Activated CD8-positive, alpha-beta T cell treated with anti-CD3 and anti-CD28 coated beads for 36 hours (primary cell): ENCODE data around the gene ITCH. TPM values are rescaled to one million over a fixed set of nuclear protein-coding genes. Genes with fewer than 3 reads are reported as not detected.

Experiments used
- ATAC-seq: fragments of 200-7000 bp; cut with Tn5 transposase; one replicate; pipeline ENCODE4 v1.10.0; 2021; ENCODE audit warnings: mild to moderate bottlenecking, moderate library complexity
- CTCF ChIA-PET: fragments of 350-600 bp; sonication (Branson Sonifier 250); formaldehyde crosslinking; loops from one replicate; lab custom pipeline; 2021; ENCODE audit warnings: antibody characterized with exemption; lab: Charles Lee
- POLR2A ChIA-PET: fragments of 350-600 bp; sonication (Branson Sonifier 250); formaldehyde crosslinking; loops from one replicate; lab custom pipeline; 2021; ENCODE audit warnings: antibody characterized with exemption; lab: Charles Lee
- DNase-seq: peaks from one replicate; pipeline ENCODE4 v3.0.0-alpha.2; 2020
- H3K27ac Mint-ChIP-seq: one replicate; pipeline ENCODE4 v1.8.0; 2021; ENCODE audit warnings: mild to moderate bottlenecking, mixed read lengths
- H3K27me3 Mint-ChIP-seq: one replicate; pipeline ENCODE4 v1.8.0; 2021; ENCODE audit warnings: mixed read lengths
- H3K36me3 Mint-ChIP-seq: one replicate; pipeline ENCODE4 v1.8.0; 2021; ENCODE audit warnings: low read depth, mixed read lengths
- H3K4me1 Mint-ChIP-seq: one replicate; pipeline ENCODE4 v1.8.0; 2021; ENCODE audit warnings: low read depth, mixed read lengths
- H3K4me3 Mint-ChIP-seq: one replicate; pipeline ENCODE4 v1.8.0; 2021; ENCODE audit warnings: mild to moderate bottlenecking, moderate library complexity, mixed read lengths
- H3K9me3 Mint-ChIP-seq: one replicate; pipeline ENCODE4 v1.8.0; 2021; ENCODE audit warnings: mixed read lengths
- intact Hi-C: fragments of 100-400 bp; cut with micrococcal nuclease; formaldehyde crosslinking; loops from one replicate; pipeline ENCODE4 v1.10.0; 2022
- total RNA-seq, 2 experiments: library from RNA; stranded (reverse); gene quantifications; one replicate each; pipeline ENCODE4 v1.2.3, GENCODE V29; 2021
- TF ChIP-seq, protein P1 (sequence below): fragments of 200-600 bp; IDR thresholded peaks from one replicate; pipeline ENCODE4 v1.8.0; 2022; ENCODE audit warnings: antibody characterized with exemption, mild to moderate bottlenecking

The ITCH gene
- total RNA-seq, 2 experiments from 2014 or later, result 46.0 to 51.8 TPM

DNA sequence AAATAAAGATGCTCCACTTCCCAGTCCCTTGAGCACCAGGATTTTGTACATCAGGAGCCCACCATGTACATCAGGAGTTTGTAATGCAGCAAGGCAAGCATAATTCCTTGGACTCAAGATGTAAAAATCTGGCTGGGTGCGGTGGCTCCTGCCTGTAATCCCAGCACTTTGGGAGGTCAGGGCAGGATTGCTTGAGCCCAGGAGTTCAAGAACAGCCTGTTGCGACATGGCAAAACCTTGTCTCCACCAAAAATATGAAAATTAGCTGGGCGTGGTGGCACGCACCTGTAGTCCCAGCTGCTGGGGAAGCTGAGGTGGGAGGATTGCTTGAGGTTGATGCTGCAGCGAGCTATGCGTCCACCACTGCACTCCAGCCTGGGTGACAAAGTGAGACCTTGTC is 179.4 kb downstream of the ITCH start:
- no peaks in the 10 kb centered on the region for H3K9me3 Mint-ChIP-seq
- peaks cover 4% of the 10 kb centered on the region for H3K27me3 Mint-ChIP-seq
- H3K27ac Mint-ChIP-seq, result peak overlapping the region; percentile 11
- TF ChIP-seq, protein P1, sequence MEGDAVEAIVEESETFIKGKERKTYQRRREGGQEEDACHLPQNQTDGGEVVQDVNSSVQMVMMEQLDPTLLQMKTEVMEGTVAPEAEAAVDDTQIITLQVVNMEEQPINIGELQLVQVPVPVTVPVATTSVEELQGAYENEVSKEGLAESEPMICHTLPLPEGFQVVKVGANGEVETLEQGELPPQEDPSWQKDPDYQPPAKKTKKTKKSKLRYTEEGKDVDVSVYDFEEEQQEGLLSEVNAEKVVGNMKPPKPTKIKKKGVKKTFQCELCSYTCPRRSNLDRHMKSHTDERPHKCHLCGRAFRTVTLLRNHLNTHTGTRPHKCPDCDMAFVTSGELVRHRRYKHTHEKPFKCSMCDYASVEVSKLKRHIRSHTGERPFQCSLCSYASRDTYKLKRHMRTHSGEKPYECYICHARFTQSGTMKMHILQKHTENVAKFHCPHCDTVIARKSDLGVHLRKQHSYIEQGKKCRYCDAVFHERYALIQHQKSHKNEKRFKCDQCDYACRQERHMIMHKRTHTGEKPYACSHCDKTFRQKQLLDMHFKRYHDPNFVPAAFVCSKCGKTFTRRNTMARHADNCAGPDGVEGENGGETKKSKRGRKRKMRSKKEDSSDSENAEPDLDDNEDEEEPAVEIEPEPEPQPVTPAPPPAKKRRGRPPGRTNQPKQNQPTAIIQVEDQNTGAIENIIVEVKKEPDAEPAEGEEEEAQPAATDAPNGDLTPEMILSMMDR, result no peak
- ATAC-seq (no peak), DNase-seq (no peak)
- peaks cover 6% of the 10 kb centered on the region for H3K36me3 Mint-ChIP-seq
- intact Hi-C loops, result no loop called here
- no peak overlapping the region for H3K4me3 Mint-ChIP-seq
- CTCF ChIA-PET, result interaction anchor here (3.3 kb wide), 1 partner anchor 230 kb away, joined by 12 read pairs; no protein-coding TSS in a partner anchor
- peaks cover 16% of the 10 kb centered on the region for H3K4me1 Mint-ChIP-seq
- POLR2A ChIA-PET, result interaction anchor here (1.2 to 1.4 kb wide), 2 partner anchors 12 to 16 kb away, joined by 3 read pairs; no protein-coding TSS in a partner anchor

DNA sequence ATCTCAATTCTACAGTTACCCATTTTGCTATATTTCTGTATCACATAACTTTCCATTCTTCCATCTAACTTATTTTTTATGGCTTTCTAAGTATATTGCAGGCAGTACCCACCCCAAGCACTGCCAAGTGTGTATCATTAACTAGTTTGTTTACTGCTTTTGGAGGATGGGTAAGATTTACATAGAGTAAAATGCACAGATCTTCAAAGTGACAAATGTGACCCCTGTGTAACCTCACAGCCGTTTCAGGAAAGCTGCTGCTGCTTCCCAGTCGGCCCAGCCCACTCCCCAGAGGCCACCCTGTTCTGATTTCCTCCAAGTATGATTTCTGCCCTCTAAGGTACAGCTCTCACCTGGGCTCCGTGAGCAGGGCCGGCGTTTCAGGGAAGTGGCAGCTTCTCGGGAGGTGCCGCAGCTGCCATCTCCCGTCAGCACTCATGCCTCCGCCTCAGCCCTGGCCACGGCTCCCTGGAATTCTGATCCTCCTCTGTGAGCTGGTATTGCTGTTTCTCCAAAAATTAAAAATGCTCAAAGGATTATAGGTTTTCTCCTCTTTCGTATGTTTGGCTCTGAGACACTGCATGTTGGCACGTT is 180.5 kb downstream of the ITCH start:
- Mint-ChIP-seq H3K4me3 (no peak overlapping the region), H3K4me1 (peaks cover 16% of the 10 kb centered on the region), H3K27me3 (peaks cover 4% of the 10 kb centered on the region), H3K27ac (no peak overlapping the region), H3K9me3 (no peaks in the 10 kb centered on the region), H3K36me3 (peaks cover 6% of the 10 kb centered on the region)
- POLR2A ChIA-PET, result interaction anchor here (0.8 to 1.4 kb wide), 2 partner anchors 13 to 162 kb away, joined by 3 read pairs; no protein-coding TSS in a partner anchor
- no peak for DNase-seq
- no peak for ATAC-seq
- intact Hi-C loops, result no loop called here
- CTCF ChIA-PET, result interaction anchor here (1.0 to 3.3 kb wide), 4 partner anchors 164 to 414 kb away, joined by 3 to 12 read pairs (median 6); no protein-coding TSS in a partner anchor
- TF ChIP-seq, protein P1, result no peak

DNA sequence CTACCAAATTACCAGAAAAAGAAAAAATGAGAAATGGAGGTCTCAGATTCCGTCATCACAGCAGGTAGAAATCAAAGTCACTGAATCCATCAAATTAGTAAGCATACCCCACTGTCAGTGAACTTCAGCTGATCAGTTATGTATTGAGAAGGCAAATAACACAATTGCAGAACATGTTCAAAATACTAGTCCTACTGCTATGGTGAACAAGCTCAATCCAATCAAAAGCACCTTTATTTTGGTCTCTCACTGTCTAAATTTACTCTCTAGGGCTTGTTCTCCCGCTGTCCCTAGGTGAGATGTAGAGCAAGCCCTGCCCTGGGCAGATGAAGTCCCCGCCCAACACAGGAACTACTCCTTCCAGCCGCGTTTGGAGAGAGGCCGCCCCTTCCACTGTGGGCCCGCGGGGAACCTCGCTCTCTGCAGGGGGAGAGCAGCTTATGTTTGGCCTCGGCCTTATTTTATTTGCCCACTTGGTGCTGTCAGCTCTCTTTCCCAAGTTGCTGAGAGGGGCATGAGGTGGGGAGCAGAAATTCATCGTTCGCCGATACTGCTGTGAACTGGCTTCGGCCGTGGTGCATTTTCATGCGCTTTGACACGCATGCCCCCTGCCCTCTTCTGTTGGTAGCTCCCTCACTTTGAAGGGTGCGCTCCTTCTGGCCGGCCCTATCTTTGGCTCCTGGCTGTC is 181.2 kb downstream of the ITCH start:
- TF ChIP-seq, protein P1, result no peak
- Mint-ChIP-seq H3K4me1 (peaks cover 16% of the 10 kb centered on the region), H3K27ac (no peak overlapping the region), H3K4me3 (peak overlapping the region; percentile 34), H3K36me3 (peaks cover 6% of the 10 kb centered on the region), H3K9me3 (no peaks in the 10 kb centered on the region), H3K27me3 (peaks cover 4% of the 10 kb centered on the region)
- ATAC-seq (peak; percentile 87), DNase-seq (peak; percentile 40)
- CTCF ChIA-PET, result interaction anchor here (0.6 to 3.3 kb wide), 8 partner anchors 12 to 232 kb away, joined by 3 to 12 read pairs (median 3); partner anchors contain the start of genes DYNLRB1 and MAP1LC3A
- intact Hi-C loops, result no loop called here
- POLR2A ChIA-PET, result interaction anchor here (0.7 to 1.4 kb wide), 6 partner anchors 13 to 165 kb away, joined by 3 to 4 read pairs (median 3); partner anchors contain the start of gene DYNLRB1

DNA sequence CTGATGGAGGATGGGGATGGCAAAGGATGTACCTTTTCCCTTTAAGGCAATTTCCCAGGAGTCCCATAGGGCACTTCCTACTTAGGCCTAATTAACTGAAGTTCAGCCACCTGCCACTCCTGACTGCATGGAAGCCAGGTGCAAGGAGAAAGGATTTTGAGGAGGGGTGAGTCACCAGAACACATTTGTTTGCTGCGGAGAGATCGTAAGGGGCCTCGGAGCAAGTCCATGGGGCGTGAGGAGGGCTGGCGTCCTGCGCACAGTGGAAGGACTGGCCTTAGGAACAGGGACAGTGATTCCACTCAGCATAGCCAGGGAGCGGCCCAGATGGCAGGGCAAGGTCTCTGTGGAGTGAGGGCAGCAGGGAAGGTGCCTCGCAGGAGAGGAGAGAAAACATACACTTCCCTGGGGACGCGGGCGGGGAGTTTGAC is 183.7 kb downstream of the ITCH start:
- no peak for ATAC-seq
- TF ChIP-seq, protein P1, result no peak
- ChIA-PET CTCF (no interaction called here), POLR2A (interaction anchor here (3.1 kb wide), 1 partner anchor 11 kb away, joined by 8 read pairs; the partner anchor contains the start of gene MAP1LC3A)
- Mint-ChIP-seq H3K9me3 (no peaks in the 10 kb centered on the region), H3K4me3 (no peak overlapping the region), H3K36me3 (no peaks in the 10 kb centered on the region), H3K27ac (no peak overlapping the region), H3K4me1 (peaks cover 9% of the 10 kb centered on the region), H3K27me3 (peaks cover 4% of the 10 kb centered on the region)
- no peak for DNase-seq
- intact Hi-C loops, result no loop called here
